Measurements from ENCODE around the gene MRPS26.
A peak's percentile ranks its signal among the peaks of the same experiment; 100 is the strongest.
"Not testable (repeated sequence)": the region's sequence is repeated elsewhere in the genome, so short reads cannot be mapped to it uniquely, and the experiment has no call there.

Gene MRPS26

DNA sequence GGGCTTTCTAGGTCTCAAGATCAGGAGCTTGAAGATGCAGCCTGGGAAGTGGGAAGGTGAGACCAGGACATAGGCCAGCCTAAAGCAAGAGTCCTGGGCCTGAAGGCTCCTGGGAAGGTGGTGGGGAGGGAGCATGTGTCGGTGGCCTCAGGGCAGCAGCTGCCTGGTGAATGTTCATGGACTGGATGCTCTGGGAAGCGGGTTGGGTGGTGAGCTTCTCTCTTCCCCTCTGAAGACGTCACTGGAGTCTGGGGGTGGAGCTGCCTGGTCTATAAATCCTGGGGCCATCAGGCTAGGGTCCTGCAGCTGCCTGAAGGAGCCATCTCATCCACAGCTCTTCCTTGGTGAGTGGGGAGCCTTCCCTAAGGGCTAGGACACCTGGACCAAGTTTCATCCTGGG is 2.5 kb upstream of the MRPS26 start, which contains the start of gene GNRH2:
TSS of gene GNRH2 (plus strand) at position 301 of the 400 bp plus-strand sequence. CDS start 793 bp downstream, outside the sequence.
- DNase-seq = no peak

DNA sequence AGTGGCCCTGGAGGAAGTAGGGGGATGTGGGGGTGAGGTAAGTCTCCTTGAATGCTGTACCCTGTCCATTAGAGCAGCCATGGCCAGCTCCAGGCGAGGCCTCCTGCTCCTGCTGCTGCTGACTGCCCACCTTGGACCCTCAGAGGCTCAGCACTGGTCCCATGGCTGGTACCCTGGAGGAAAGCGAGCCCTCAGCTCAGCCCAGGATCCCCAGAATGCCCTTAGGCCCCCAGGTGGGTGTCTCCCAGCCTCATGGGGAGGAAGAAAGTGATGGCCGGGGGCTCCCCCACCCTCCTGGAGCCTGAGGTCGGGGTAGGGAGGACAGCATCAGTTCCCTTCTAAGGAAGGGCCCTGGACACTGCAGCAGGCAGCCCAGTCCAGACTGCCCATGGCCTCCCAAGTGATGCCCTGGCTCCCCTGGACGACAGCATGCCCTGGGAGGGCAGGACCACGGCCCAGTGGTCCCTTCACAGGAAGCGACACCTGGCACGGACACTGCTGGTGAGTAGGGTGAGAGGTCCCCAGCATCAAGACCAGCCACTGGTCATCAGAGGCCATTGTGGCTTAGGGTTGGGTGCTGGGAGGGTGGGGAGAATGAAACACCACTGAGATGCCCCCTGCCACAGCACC is 1.4 kb upstream of the MRPS26 start:
- DNase-seq = no peak

DNA sequence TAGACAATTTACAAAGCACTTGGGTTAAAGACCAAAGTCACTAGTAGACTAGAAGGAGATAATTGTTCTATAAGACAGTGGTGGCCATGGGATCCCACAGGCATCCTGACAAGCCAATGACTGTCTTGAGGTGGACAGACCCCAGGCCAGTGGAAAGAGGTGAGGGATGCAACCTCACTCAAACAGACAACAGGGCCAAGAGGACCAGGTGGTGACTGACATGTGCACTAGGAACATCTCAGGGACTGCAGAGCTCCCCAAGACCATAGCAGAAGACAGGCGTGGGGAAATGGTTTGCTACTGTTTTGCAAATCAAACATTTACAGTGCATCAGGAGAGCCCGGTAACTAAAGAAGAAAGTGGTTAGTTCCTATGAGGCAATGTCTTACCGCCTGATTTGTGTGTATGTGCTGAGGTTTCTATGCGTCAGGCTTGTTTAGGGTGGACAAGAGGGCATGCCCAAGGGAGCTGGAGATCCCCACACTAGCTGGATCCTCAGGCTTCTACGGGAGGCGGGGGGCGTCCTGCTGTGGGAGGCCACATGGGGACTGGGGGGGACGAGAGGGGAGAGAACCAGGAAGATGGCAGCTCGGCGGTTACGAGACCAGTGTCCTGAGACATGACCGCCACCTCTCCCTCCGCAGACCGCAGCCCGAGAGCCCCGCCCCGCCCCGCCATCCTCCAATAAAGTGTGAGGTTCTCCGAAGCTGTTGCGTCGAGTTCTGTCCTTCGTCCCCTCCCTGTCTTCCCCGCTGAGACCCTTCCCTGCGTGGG is 623 bp upstream of the MRPS26 start:
- DNase-seq = peak; percentile 84

DNA sequence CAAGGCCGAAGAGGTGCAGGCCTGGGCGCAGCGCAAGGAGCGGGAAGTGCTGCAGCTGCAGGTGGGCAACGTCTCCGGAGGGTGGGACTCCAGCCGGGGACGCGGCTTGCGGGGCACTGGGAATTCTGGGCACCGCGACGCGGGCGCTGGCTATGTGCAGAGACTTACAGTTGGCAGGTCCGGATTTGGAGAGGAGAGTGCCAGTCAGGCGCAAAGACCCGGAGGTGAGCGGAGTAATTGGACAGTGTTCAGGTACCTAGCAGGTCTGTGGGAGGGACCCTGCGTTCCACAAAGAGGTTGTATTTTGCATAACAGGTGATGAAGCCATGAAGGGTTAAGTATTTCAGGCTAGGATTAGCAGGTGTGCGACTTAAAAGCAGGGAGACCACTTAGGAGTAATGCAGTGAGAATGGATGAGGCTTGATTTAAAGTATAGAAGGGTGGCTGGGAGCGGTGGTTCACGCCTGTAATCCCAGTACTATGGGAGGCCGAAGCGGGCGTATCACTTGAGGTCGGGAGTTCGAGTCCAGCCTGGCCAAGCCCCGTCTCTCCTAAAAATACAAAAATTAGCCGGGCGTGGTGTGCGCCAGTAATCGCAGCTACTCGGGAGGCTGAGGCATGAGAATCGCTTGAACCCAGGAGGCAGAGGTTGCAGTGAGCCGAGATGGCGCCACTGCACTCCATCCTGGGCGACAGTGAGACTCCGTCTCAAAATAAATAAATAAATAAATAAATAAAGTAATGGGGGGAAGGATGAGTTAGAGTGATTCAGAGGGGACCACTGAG is 1.0 kb downstream of the MRPS26 start:
- no peak for DNase-seq

DNA sequence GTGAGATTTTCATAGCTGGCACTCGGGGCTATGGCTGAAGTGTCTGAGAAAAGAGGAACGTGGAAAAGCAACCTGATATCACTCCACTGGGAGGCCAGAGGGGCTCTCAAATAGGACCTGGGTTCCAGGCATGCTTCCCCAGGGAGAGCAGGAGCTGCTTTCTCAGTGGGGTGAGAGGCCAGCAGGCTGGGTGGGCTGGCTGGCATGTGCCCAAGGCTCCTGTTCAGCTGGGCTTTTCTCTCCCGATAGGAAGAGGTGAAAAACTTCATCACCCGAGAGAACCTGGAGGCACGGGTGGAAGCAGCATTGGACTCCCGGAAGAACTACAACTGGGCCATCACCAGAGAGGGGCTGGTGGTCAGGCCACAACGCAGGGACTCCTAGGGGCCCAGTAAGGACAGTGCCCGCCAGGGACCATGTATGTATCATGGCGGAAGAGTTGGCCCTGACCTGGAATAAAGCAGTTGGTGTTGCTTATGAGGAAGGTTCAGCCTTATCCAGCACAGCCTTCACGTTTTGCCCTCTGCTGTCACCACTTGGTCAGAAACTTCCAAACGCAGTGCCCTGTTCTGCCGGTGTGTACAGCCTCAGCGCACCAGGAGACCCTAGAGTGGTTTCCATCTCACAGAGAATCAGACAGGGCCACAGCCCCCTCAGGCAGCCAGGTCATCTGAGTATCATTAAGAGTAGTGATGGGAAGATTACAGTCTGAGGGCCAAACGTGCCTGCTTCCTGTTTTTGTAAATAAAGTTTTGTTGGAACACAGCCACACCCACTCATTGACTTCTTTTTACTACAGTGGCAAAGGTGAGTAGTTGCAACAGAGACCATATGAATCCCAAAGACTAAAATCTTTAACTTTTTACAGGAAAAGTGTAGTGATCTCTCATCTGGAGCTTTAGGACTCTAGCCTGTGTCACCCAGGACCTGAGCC is 1.9 kb downstream of the MRPS26 start:
- no peak for DNase-seq

DNA sequence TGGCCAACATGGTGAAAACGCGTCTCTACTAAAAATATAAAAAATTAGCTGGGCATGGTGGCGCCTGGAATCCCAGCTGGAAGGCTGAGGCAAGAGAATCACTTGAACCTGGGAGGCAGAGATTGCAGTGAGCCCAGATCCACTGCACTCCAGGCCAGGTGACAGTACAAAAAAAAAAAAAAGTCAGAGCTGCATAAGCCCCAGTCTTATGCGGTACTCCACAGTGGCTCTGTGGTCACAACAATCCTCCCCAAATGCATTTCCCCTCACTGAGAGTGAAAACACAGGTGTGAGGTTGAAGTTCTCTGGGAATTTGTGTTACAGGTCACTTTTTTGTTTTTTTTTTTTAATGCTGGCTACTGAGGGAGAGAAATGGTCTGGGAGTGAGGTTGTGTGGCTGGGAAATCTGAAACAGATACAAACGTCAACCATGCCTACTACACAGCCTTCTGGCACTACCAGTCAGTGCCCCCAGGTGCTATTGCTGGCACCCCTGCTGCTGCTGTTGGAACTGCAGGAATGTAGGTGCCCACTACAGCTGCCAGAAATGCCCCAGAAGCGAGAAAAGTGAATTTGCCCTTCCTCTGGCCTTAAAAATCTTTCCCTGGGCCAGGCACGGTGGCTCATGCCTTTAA is 5.7 kb downstream of the MRPS26 start:
- DNase-seq = no peak

DNA sequence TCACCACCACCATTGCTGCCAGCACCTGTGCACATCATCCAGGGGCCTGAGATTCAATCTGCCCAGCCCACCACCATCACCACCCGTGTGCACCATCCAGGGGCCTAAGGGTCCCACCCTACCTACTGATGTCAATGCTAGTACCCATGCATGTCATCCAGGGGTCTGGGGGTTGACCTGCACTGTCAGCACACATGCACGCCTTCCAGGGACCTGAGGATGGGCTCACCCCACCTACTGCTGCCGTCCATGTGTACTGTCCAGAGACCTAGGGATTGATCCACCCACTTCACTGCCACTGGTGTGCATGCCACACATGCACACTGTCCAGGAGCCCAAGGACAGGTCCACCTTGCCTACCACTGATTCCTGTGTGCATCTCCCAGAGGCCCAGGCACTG is 13.6 kb downstream of the MRPS26 start:
- DNase-seq = no peak

DNA sequence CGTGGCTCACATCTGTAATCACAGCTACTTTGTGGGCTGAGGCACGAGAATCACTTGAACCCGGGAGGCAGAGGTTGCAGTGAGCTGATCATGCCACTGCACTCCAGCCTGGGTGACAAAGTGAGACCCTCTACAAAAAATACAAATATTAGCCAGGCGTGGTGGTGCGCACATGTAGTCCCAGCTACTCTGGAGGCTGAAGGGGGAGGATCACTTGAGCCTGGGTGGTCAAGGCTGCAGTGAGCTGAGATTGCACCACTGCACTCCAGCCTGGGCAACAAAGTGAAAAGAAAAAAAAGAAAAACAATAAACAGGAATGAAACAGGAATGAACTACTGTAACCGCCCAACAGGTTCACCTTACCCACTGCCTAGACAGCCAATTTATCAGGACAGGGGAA is 18.3 kb downstream of the MRPS26 start:
- DNase-seq = not testable (repeated sequence)

DNA sequence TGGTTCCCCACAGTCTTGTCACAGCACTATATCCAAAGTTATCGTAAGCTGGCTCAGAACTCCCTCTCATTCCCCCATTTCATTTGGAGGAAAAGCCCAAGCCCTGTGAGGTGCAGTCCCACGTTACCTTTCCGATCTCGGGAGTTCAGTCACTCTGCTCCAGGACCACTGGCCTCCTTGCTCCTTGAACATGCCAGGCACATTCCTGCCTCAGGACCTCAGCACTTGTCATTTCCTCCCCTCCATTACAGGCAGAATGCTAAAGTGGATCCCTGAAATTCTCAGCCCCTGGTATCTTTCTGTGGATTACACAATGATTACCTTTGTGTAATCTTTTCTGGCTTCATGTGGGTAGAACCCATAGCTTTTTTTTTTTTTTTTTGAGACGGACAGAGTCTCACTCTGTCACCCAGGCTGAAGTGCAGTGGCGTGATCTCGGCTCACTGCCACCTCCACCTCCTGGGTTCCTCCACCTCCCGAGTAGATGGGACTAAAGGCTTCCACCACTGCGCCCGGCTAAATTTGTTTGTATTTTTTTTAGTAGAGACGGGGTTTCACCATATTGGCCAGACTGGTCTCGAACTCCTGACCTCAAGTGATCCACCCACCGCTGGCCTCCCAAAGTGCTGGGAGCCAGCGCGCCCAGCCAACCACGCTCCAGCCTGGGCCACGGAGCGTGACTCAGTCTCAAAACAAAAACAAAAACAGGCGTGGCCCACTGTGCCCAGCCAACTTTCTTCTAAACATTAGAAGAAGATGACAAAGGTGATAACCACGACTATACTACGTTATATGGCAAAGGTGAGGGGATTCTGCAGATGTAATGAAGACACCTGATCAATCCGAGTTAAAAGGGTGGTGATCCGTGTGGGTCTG is 21.5 kb downstream of the MRPS26 start:
- DNase-seq = no peak

DNA sequence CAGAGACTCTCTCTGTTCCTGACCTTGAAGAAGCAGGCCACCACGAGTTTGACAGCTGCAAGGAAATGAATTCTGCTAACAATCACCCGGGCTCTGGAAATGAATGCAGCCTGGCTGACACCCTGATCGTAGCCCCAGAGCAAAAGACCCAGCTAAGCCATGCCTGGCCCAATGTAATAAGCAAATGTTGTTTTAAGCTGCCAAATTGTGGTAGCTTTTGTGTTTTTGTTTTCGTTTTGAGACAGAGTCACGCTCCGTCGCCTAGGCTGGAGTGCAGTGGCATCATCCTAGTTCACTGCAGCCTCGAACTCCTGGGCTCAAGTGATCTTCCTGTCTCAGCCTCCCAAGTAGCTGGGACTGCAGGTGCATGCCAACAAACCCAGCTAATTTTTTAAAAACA is 22.2 kb downstream of the MRPS26 start:
- no peak for DNase-seq

DNA sequence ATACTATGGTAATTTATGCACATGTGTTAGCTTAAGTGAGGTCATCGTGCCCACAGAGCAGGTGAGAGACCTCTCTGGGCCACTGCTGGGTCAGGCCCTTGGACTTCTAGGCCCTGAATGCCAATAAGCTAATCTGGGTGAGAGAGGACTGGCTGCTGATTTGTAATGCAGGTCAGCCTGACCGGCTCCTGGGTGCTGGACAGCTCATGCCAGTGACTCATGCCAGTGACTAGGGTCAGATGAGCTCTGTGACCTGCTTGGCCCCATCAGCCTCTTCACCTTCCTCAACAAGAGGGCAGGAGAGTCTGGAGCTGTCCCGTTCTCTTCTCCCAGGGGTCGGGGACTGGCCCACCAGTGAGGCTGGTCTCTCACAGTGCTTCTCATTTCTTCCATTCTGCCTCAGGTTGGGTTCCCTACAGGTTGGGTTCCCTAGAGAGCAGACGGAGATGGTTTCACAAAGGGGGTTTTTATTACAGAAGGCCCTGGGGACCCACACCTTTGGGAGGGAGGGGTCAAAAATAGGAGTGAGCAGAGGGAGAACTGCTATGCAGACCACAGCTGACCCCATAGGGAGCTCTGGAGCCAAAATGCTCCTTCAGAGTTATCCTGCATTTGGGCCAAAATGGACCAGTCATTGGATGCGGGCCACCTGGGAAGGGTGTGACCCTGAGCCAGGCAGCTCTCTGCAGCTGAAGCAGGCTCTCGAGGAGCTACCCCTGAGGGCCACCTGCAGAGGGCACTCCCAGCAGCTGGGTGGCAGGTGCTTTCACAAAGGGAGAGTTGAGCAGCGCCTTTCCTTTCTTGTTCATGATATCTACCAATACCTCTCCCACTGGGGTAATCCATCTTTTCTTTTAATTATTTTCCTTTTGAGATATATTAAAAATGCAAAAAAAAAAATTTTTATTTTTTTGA is 23.4 kb downstream of the MRPS26 start:
- no peak for DNase-seq

DNA sequence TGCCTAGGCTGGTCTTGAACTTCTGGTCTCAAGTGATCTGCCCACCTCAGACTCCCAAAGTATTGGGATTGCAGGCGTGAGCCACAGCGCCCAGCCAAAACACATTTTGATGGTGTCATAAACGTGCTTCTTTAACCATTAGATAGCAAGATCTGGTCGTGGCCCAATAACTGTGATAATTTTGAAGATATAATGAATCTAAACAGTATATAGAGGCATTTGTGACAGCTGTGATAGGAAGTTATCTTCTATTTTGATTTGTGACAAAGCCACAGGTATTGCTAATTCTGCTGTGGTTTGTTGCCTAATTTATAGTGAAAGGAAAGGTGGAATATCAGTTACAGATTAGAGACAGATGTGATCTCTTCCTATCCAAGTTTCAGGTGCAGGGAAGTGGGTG is 24.9 kb downstream of the MRPS26 start:
- DNase-seq = no peak

DNA sequence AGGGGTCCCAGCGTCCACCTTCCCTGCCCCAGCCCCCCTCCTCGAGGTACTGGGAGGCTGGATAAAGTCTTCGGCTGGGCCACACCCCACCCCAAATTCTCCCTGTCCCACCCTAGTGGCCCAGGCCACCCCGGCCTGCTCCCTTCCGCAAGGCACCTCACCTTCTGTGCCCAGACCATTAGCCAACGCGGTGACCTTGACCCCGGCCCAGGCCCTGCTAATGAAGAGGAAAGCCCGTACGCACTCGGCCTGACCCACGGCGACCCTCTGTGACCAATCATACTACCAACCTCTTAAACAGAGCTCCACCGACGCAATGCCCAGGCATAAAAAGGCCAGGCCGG is 25.4 kb downstream of the MRPS26 start:
- DNase-seq = no peak

DNA sequence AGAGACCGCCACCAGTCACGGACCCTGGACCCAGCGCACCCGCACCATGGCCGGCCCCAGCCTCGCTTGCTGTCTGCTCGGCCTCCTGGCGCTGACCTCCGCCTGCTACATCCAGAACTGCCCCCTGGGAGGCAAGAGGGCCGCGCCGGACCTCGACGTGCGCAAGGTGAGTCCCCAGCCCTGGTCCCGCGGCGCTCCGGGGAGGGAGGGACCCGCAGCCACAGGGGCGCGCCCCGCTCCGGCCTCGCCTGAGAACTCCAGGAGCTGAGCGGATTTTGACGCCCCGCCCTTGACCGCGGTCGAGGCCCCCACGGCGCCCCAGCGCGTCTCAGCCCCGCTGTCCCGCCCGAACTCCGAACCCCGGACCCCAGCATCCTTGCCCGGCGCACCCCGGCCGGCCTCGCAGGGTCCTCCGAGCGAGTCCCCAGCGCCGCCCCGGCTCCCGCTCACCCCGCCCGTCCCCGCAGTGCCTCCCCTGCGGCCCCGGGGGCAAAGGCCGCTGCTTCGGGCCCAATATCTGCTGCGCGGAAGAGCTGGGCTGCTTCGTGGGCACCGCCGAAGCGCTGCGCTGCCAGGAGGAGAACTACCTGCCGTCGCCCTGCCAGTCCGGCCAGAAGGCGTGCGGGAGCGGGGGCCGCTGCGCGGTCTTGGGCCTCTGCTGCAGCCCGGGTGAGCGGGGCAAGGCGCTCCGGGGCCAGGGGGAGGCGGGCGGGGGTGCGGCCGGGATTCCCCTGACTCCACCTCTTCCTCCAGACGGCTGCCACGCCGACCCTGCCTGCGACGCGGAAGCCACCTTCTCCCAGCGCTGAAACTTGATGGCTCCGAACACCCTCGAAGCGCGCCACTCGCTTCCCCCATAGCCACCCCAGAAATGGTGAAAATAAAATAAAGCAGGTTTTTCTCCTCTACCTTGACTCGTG is 26.0 kb downstream of the MRPS26 start, which contains the start of gene OXT:
TSS of gene OXT (plus strand) at position 11 of the 920 bp plus-strand sequence. CDS start at position 47, 36 bp downstream.
- DNase-seq = peak; percentile 75

DNA sequence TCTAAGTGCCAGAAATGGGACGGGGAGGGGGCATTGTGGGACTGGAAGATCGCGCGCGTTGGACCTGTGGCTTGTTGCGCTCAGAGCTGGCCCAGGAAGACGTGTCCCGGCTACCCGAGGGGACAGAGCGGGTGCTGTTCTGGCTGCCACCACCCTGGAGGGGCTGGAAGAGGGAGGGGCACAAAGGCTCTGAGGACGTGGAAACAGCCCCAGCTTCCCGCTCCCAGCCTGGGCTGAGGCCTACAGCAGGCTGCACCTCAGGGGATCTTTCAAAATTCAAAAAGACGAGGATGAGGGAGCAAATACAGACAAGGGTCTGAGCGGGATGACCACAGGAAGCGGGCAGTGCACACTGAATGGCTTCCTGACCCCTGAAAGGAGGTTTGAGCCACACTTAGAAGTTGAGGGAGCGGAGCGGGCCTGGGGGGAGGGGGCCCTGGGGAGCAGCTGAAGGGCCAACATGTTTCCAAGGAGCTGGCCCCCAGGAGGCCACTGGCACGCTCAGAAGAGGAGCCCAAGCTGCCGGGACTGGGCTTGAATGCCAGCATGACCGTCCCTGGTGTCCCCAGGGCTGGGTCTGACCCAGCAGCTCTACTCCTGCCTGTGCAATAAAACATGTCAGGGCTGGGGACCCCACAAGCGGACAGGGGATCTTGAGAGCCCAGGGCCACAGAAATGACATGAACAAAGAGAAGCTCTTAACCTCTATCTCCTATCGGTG is 26.8 kb downstream of the MRPS26 start:
- no peak for DNase-seq

DNA sequence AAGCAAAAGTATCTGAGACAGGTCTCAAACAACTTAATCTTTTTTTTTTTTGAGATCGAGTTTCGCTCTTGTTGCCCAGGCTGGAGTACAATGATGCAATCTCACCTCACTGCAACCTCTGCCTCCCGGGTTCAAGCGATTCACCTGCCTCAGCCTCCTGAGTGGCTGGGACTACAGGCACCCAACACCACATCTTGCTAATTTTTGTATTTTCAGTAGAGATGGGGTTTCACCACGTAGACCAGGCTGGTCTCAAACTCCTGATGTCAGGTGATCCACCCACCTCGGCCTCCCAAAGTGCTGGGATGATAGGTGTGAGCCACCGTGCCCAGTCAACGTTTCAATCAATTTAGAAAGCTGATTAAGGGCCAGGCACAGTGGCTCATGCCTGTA is 27.4 kb downstream of the MRPS26 start:
- DNase-seq = not testable (repeated sequence)

DNA sequence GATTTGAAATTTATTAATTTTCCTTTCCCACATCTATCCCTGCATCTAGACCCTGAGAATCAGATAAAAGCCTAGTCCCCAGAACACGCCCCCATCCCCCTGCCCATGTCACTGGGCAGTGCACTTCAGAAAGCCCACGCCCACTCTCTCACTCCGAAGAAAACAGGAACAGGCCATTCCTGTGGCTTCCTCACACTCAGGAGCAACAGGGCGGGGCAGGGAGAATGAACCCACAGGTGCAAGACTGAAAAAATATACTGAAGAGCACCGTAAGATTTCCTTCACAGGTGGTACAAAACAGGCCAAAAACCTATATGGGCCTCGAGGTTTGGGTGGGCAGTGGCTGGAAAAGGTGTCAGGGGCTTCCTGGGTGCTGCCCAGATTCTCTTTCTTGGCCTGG is 29.0 kb downstream of the MRPS26 start:
- no peak for DNase-seq

DNA sequence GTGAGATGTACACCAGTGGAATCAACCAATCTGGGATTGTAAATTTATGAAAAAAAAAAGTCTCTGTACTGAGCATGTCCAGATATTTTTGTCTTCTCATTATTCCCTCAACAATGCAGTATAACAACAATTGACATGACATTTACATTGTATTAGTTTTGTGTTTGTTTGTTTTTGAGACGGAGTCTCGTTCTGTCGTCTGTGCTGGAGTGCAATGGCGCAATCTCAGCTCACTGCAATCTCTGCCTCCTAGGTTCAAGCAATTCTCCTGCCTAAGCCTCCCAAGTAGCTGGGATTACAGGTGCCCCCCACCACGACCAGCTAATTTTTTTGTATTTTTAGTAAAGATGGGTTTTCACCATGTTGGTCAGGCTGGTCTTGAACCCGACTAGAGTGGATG is 29.5 kb downstream of the MRPS26 start:
- not testable (repeated sequence) for DNase-seq
